Urothelium cell line (cell line): ENCODE data around the gene POC1B.
"Not testable (repeated sequence)": the region's sequence is repeated elsewhere in the genome, so short reads cannot be mapped to it uniquely, and the experiment has no call there.

ENCODE experiments used
- DNase-seq: peaks from one replicate; pipeline ENCODE4 v3.0.0; 2011; ENCODE audit warnings: low spot score, mixed read lengths
- FAIRE-seq: peaks from 2 replicates; lab custom pipeline; 2011; peaks lifted over from hg19 to GRCh38; lab: Jason Lieb, UNC

Gene POC1B

GRCh38 chr12:89468648-89469326 lies 57.1 kb downstream of the POC1B start:
- FAIRE-seq = no peak
- DNase-seq = no peak

DNA sequence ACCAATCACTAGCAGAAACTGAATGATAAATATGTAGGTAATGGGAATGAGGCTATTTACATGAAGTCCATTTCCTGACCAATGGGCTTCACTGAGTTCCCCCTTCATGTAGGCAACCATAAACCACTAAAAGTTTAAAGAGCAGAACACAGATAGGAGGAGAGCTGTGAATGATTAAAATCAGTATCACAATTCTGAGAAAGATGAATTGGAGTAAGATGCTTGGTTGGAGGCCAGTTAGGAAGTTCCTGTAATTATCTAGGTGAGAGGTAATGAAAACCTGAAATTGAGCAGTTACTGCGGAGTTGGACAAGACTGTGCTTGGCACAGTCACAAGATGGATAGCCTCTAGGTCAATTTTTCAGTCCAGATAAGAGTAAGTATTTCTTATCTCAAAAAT lies 57.8 kb downstream of the POC1B start:
- FAIRE-seq (no peak), DNase-seq (no peak)

GRCh38 chr12:89464974-89465592 lies 60.8 kb downstream of the POC1B start:
- DNase-seq (peak; percentile 26), FAIRE-seq (no peak)

DNA sequence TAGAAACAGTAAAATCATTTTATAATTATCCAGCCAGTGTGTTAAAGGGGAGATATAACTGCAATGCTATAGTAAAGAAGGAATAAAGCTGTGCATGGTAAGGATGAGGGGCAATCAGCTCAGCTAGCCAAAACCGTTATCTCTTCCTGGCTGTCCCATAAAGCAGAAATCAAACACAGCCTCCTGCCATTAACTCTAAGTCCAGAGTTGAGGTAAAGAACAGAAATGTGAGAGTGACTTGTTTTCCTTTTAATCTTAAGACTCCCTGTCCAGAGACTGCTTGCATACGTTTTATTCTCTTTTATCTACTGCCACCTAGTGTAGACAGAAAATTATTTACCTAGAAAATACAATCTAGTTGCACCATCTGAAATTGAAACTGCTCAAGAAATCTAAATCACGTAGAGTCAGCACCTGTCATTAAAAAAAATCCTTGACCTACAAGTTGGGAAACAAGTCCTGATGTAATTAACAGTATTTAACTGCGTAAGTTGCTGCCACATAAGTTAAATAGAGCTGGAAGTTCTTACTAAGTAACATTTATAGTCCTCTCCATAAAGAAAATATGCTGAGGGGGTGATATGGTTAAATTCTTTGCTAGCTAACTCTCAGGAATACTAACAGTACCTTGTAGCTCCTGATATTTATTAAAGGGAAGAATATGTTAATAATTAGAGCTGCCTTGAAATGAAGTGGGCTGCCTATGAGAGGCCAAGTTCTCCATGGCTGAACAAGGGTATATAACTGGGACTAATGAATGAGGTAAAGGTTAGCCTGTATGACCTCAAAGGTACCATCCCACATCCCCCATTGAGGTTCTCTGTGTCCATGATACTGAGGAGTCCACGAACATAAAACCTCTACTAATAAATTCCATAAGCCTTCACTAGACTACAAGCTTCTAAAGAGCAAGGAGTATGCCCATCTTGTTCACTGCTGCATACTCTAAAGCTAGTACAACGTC lies 63.9 kb downstream of the POC1B start:
- DNase-seq = peak; percentile 14
- FAIRE-seq = no peak

DNA sequence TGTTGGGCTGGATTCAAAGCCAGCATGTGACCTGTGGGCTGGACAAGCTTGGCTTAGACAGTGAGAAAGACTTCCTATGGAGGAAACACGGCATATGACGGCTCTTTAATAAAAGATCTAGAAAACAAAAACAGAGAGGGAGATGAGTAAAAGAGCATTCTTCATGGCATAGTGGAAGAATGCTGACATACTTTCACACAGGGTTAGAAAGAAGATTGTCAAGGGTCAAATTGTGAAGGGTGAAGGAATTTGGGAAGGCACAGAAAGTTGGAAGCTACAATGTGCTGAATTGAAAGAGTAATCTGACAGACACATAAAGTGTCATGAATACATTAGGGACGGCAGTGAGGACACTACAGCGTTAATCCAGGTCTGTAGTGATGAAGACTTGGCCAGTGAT lies 64.7 kb downstream of the POC1B start:
- no peak for FAIRE-seq
- DNase-seq = no peak

- not testable (repeated sequence) for FAIRE-seq, DNase-seq
Observed at GRCh38 chr12:89459279-89459678, 66.6 kb downstream of the POC1B start.

DNA sequence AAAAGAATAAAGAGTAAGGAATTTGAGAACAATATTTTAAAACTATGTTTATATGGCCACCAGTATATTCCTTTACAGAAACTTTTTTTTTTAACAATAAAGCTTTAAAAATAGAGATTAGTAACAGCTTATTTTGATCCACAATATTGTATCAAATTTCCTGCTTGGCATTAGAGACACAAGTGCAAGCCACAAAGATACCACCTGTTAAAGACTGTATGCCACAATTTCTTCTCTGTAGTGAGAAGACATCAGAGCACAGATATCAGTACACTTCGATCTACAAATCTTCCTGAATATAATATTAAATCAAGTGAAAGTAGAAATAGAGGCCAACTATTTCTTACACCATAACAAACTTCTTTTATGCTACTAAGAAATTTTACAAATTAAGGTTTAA lies 69.3 kb downstream of the POC1B start:
- FAIRE-seq = no peak
- no peak for DNase-seq

- no peak for DNase-seq
- no peak for FAIRE-seq
Observed at GRCh38 chr12:89454080-89454848, 71.6 kb downstream of the POC1B start.

GRCh38 chr12:89453121-89453978 lies 72.5 kb downstream of the POC1B start:
- no peak for FAIRE-seq
- DNase-seq = no peak

DNA sequence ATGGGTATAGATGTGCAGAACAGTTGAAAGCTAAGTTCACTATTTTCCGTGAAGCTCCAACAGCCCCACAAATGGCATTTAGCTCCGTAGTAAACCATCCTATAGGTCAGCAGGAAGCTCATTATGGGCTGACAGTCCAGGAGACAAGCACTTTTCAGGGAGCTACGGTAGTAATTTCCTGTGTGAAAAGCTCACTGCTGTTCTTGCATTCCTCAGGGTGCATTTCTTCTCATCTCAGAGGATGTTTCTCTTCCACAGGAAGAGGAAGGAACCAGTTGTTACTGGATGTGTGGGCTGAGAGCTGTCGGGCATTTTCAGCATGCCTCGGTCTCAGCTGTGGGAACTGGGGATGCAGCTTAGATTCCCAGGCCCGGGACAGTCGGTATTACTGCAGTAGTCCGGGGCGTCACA lies 74.0 kb downstream of the POC1B start:
- DNase-seq (peak; percentile 29), FAIRE-seq (no peak)

- FAIRE-seq = no peak
Observed at GRCh38 chr12:89450907-89451306, 74.9 kb downstream of the POC1B start.

DNA sequence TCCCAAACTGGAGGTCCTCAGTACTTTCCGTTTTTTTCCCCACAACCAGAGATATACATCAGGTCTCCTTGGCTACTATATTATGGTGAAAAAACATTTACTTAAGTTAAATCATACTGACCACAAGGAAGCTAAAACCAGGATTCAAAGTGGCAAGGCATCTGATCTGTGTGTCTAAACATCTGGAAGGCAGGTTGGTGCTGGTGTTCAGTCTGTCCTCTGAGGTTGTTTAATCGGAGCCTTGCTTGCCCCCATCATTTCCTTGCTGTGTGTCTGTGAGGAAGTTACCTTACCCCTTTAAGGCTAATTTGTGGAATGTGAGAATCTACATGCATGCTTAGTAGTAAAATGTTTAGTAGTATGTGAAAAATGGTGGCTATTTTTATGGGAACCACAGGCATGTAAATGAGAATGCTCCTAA lies 76.9 kb downstream of the POC1B start:
- no peak for FAIRE-seq
- DNase-seq = no peak

More at GRCh38 chr12:89450907-89451306, 74.9 kb downstream of the POC1B start:
- DNase-seq = no peak

GRCh38 chr12:89448526-89448925 lies 77.3 kb downstream of the POC1B start:
- FAIRE-seq (no peak), DNase-seq (no peak)

DNA sequence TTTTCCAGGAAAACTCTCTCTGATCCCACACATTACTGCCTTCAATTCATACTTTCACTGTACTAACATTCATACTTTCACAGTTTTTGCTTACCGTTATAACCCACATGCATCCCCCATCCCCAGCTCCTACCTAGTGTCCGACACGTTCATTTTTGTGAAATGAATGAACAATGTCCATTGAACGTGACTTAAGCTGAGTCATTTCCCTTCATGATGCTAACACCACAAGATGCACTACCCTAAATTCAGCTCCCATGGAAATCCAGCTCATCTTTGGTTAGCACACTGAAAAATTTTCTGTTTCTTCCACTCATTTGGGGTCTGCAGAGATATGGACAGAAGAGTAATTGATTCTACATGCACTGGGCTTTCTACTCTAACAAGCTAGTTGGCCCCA lies 85.9 kb downstream of the POC1B start:
- FAIRE-seq (no peak), DNase-seq (peak; percentile 6)

GRCh38 chr12:89437231-89437630 lies 88.6 kb downstream of the POC1B start:
- DNase-seq (no peak), FAIRE-seq (no peak)

DNA sequence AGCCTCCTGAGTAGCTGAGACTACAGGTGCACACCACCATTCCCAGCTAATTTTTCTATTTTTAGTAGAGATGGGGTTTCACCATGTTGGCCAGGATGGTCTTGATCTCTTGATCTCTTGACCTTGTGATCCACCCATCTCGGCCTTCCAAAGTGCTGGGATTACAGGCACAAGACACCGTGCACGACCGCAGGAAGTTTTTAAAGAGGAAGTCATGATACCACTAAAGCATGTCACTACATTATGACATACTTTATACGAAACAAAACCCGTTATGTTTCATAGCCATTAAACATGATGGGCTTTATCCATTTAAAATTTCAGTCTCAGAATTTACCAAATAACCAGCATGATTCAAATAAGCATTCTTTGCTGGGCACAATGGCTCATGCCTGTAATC lies 89.8 kb downstream of the POC1B start:
- DNase-seq (no peak), FAIRE-seq (no peak)

GRCh38 chr12:89433634-89434033 lies 92.2 kb downstream of the POC1B start:
- FAIRE-seq = no peak
- no peak for DNase-seq

DNA sequence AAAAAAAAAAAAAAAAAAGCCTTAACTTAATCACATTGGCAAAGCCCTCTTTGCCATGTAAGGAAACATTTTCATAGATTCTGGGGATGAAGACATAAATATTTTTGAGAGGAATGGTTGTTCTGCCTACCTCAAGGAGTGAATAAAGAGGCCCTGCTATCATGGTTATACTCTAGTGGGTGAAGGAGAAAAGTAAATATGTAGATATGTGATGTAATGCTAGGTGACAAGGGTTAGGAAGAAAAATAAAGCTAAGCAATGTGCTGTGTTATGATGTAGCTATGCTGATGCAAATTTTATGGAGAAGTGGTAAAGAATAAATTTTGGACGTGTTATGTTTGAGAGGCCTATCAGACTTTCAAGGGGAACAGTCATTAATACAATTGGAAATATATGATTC lies 93.5 kb downstream of the POC1B start:
- FAIRE-seq = no peak
- no peak for DNase-seq

GRCh38 chr12:89429528-89429927 lies 96.3 kb downstream of the POC1B start:
- FAIRE-seq (no peak), DNase-seq (no peak)
